SH-SY5Y (cell line): ENCODE data around the gene ALG5.

ENCODE experiments used
- GATA2 ChIP-seq: IDR thresholded peaks from 2 replicates; pipeline ENCODE4 v1.6.1; 2011; ENCODE audit warnings: mild to moderate bottlenecking, low read depth, low read length
- GATA3 ChIP-seq: IDR thresholded peaks from 2 replicates; pipeline ENCODE4 v1.6.1; 2011; ENCODE audit warnings: low read depth, mild to moderate bottlenecking, low read length, moderate library complexity

DNA sequence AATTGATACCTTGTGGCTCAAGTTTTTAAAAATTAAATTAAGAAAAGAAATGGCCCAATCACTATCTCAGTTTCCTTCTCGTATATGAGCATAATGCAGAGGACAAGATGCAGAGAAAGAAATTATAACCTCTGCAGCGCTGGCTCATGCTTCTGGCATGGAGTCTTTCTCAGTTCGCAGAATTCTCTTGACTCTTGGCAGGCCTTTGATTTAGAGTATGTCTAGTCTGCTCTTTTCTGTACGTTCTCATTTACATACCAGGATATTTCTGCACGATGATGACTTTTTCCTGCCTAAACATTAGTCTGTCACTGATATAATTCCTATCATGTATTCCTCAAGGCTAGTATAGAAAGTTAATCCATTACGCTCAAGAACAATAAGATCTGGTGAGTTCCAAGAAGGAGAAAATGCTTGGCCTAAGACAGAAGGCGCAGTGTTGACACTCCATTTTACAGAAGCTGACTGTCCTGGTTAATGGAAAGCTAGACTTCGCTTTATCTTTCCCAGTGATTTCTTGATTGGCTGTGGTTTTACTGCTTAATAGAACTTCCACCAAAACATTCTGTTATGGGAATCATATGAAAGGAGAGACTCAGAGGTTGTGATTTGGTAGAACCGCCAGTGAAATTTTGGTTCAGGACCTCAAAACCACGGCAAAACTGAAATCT lies 77.4 kb downstream of the ALG5 start:
- TF ChIP-seq GATA2 (no peak), GATA3 (no peak)
